Panc1 (cell line): ENCODE results near the gene HBEGF. TPM values are rescaled to one million over a fixed set of nuclear protein-coding genes. Genes with fewer than 3 reads are reported as not detected.

Experiments
- ATAC-seq: fragments of 200-7000 bp; cut with Tn5 transposase; 2 replicates; pipeline ENCODE4 v1.9.1; 2020; ENCODE audit warnings: mild to moderate bottlenecking, moderate library complexity
- BruUV-seq: library from RNA; stranded (reverse); fragments of 400-500 nt; replicated peaks from 2 replicates; lab custom pipeline; 2021; lab: Mats Ljungman, UMichigan
- CTCF ChIA-PET: fragments of 300-600 bp; sonication (Branson Sonifier 250); formaldehyde crosslinking; loops from one replicate; lab custom pipeline; 2022; ENCODE audit warnings: antibody characterized with exemption; lab: Charles Lee
- POLR2A ChIA-PET: fragments of 300-600 bp; sonication (Branson Sonifier 250); formaldehyde crosslinking; loops from one replicate; lab custom pipeline; 2022; ENCODE audit warnings: antibody characterized with exemption; lab: Charles Lee
- DNase-seq: peaks from one replicate; pipeline ENCODE4 v3.0.0-alpha.2; 2010; ENCODE audit warnings: low read depth, low spot score
- H3K27ac ChIP-seq: 2 replicates; pipeline ENCODE4 v1.5.1; 2011; ENCODE audit warnings: mild to moderate bottlenecking, low read length, inconsistent platforms
- H3K27me3 ChIP-seq: fragments of 200-500 bp; sonication (Bioruptor generic); 2 replicates; pipeline ENCODE4 v1.6.0; 2014; ENCODE audit warnings: low read length, inconsistent platforms; ENCODE audit not compliant: control insufficient read depth, insufficient read depth
- H3K36me3 ChIP-seq: fragments of 200-500 bp; sonication (Bioruptor generic); 2 replicates; pipeline ENCODE4 v1.5.1; 2014; ENCODE audit warnings: inconsistent platforms, mild to moderate bottlenecking, low read length, moderate library complexity; ENCODE audit not compliant: control insufficient read depth, insufficient read depth
- H3K4me1 ChIP-seq: 2 replicates; pipeline ENCODE4 v1.5.1; 2011; ENCODE audit warnings: inconsistent platforms, mild to moderate bottlenecking, low read length, moderate library complexity; ENCODE audit not compliant: control insufficient read depth, insufficient read depth
- H3K4me3 ChIP-seq, 2 experiments: 2 replicates each; pipeline ENCODE4 v1.5.1; 2011 to 2012; ENCODE audit warnings: low read depth in 2 of 2, low read length in 2 of 2, mild to moderate bottlenecking in 2 of 2, inconsistent platforms in 1 of 2, moderate library complexity in 1 of 2
- H3K9me3 ChIP-seq: fragments of 200-500 bp; sonication (Bioruptor generic); 2 replicates; pipeline ENCODE4 v1.5.1; 2014; ENCODE audit warnings: low read depth, mild to moderate bottlenecking, inconsistent platforms, low read length, moderate library complexity; ENCODE audit not compliant: control insufficient read depth, insufficient read depth
- CTCF ChIP-seq: fragments of 450-650 bp; IDR thresholded peaks from 2 replicates; pipeline ENCODE4 v1.5.1; 2017; ENCODE audit warnings: mild to moderate bottlenecking
- POLR2AphosphoS5 ChIP-seq: IDR thresholded peaks from 2 replicates; pipeline ENCODE4 v1.6.1; 2012; ENCODE audit warnings: mild to moderate bottlenecking, low read depth, low read length, moderate library complexity
- REST ChIP-seq, 2 experiments: IDR thresholded peaks; 2 replicates each; pipeline ENCODE4 v1.6.1; 2011 to 2012; ENCODE audit warnings: low read depth in 2 of 2, control low read depth in 1 of 2, low read length in 1 of 2, mild to moderate bottlenecking in 1 of 2, moderate library complexity in 1 of 2; ENCODE audit not compliant: insufficient read depth in 1 of 2
- SIN3A ChIP-seq: IDR thresholded peaks from 2 replicates; pipeline ENCODE4 v1.6.1; 2012; ENCODE audit warnings: low read depth, mild to moderate bottlenecking, low read length, moderate library complexity, borderline replicate concordance; ENCODE audit not compliant: insufficient read depth
- TCF7L2 ChIP-seq: IDR thresholded peaks from 2 replicates; pipeline ENCODE4 v1.6.1; 2011; ENCODE audit warnings: mild to moderate bottlenecking, low read depth, low read length, inconsistent platforms
- in situ Hi-C: cut with HindIII; loops from 2 replicates; pipeline ENCODE4 v1.10.0; 2016; ENCODE audit warnings: low sequenced_read_pairs, low pct_unique_long_range_greater_than_20kb
- intact Hi-C: fragments of 100-400 bp; cut with micrococcal nuclease; formaldehyde crosslinking; loops from one replicate; pipeline ENCODE4 v1.10.0; 2022; ENCODE audit not compliant: unreplicated experiment
- total RNA-seq: library from RNA; stranded (reverse); gene quantifications from one replicate; pipeline ENCODE4 v1.2.1, GENCODE V29; 2021; ENCODE audit not compliant: unreplicated experiment

HBEGF gene
- total RNA-seq, 1 experiment from 2014 or later: 5.0 TPM

GRCh38 chr5:140362311-140362710 lies 15.9 kb upstream of the HBEGF start:
- no peaks in the 10 kb centered on the region for H3K4me1 ChIP-seq
- intact Hi-C loops: no loop called here
- no peaks in the 10 kb centered on the region for H3K9me3 ChIP-seq
- no peak overlapping the region for H3K27ac ChIP-seq
- DNase-seq: no peak
- ChIA-PET CTCF (interaction anchor here (2.2 kb wide), 1 partner anchor 118 kb away, joined by 14 read pairs; no protein-coding TSS in a partner anchor), POLR2A (no interaction called here)
- no peaks in the 10 kb centered on the region for H3K27me3 ChIP-seq
- TF ChIP-seq CTCF (no peak), REST (IDR thresholded peaks at IDR 0.05; ENCODE audit: insufficient read depth in 1 of 2, low read depth in 2 of 2, low read length in 1 of 2) (no peak), SIN3A (no peak), POLR2AphosphoS5 (no peak), TCF7L2 (no peak)
- in situ Hi-C loops: no loop called here
- no peaks in the 10 kb centered on the region for H3K36me3 ChIP-seq
- H3K4me3 ChIP-seq: no peak overlapping the region
- ATAC-seq: no peak
- BruUV-seq: no TSS peak

GRCh38 chr5:140361901-140362300 lies 15.5 kb upstream of the HBEGF start:
- intact Hi-C loops (no loop called here), in situ Hi-C loops (no loop called here)
- H3K9me3 ChIP-seq: no peaks in the 10 kb centered on the region
- POLR2A ChIA-PET: no interaction called here
- TF ChIP-seq POLR2AphosphoS5 (no peak), SIN3A (no peak), CTCF (no peak), REST (IDR thresholded peaks at IDR 0.05; ENCODE audit: insufficient read depth in 1 of 2, low read depth in 2 of 2, low read length in 1 of 2) (no peak), TCF7L2 (no peak)
- no peaks in the 10 kb centered on the region for H3K36me3 ChIP-seq
- H3K4me3 ChIP-seq: no peak overlapping the region
- no peak overlapping the region for H3K27ac ChIP-seq
- CTCF ChIA-PET: interaction anchor here (2.2 kb wide), 1 partner anchor 118 kb away, joined by 14 read pairs; no protein-coding TSS in a partner anchor
- ATAC-seq (no peak), DNase-seq (no peak)
- no peaks in the 10 kb centered on the region for H3K27me3 ChIP-seq
- H3K4me1 ChIP-seq: no peaks in the 10 kb centered on the region
- no TSS peak for BruUV-seq
